Caco-2 (cell line): ENCODE results near the gene ZNF593OS. TPM values are rescaled to one million over a fixed set of nuclear protein-coding genes. Genes with fewer than 3 reads are reported as not detected.

Experiments
- BruUV-seq: library from RNA; stranded (reverse); fragments of 400-500 nt; replicated peaks from 2 replicates; lab custom pipeline; 2021; lab: Mats Ljungman, UMichigan
- CTCF ChIA-PET: fragments of 300-600 bp; sonication (Branson Sonifier 250); formaldehyde crosslinking; loops from one replicate; lab custom pipeline; 2022; ENCODE audit warnings: antibody characterized with exemption; lab: Charles Lee
- POLR2A ChIA-PET: fragments of 300-600 bp; sonication (Branson Sonifier 250); formaldehyde crosslinking; loops from one replicate; lab custom pipeline; 2022; ENCODE audit warnings: antibody characterized with exemption; lab: Charles Lee
- DNase-seq, 2 experiments: peaks; one replicate each; pipeline versions ENCODE4 v3.0.0 to v3.0.0-alpha.2; 2020 to 2022
- H3K27me3 ChIP-seq: replicated peaks from 2 replicates; pipeline ENCODE4 v1.6.0; 2011; ENCODE audit warnings: low read length; ENCODE audit not compliant: control insufficient read depth, insufficient read depth
- H3K36me3 ChIP-seq: 2 replicates; pipeline ENCODE4 v1.5.1; 2011; ENCODE audit warnings: low read length; ENCODE audit not compliant: control insufficient read depth, insufficient read depth
- H3K4me1 ChIP-seq: fragments of 250-450 bp; sonication (Bioruptor Pico); 2 replicates; pipeline ENCODE4 v1.5.1; 2020; ENCODE audit warnings: mild to moderate bottlenecking
- H3K4me3 ChIP-seq: 2 replicates; pipeline ENCODE4 v1.5.1; 2011; ENCODE audit warnings: low read depth, mild to moderate bottlenecking, control low read depth, low read length
- H3K9me3 ChIP-seq: fragments of 250-450 bp; sonication (Bioruptor Pico); 2 replicates; pipeline ENCODE4 v1.5.1; 2020; ENCODE audit warnings: mild to moderate bottlenecking, moderate library complexity
- H3K27ac Mint-ChIP-seq: one replicate; pipeline ENCODE4 v1.8.0; 2022; ENCODE audit warnings: mixed read lengths; ENCODE audit not compliant: unreplicated experiment
- H3K27me3 Mint-ChIP-seq: one replicate; pipeline ENCODE4 v1.8.0; 2022; ENCODE audit warnings: mixed read lengths; ENCODE audit not compliant: insufficient read depth, unreplicated experiment
- H3K36me3 Mint-ChIP-seq: one replicate; pipeline ENCODE4 v1.8.0; 2022; ENCODE audit warnings: mild to moderate bottlenecking, mixed read lengths; ENCODE audit not compliant: insufficient read depth, unreplicated experiment
- H3K4me1 Mint-ChIP-seq: one replicate; pipeline ENCODE4 v1.8.0; 2022; ENCODE audit warnings: low read depth, mixed read lengths; ENCODE audit not compliant: unreplicated experiment
- H3K4me3 Mint-ChIP-seq: one replicate; pipeline ENCODE4 v1.8.0; 2022; ENCODE audit warnings: mild to moderate bottlenecking, moderate library complexity, mixed read lengths; ENCODE audit not compliant: unreplicated experiment
- H3K9me3 Mint-ChIP-seq: one replicate; pipeline ENCODE4 v1.8.0; 2022; ENCODE audit warnings: mixed read lengths; ENCODE audit not compliant: unreplicated experiment
- CTCF ChIP-seq, 2 experiments: fragments of 200-600 bp in 1 of 2; IDR thresholded peaks; 1 replicate in 1 of 2; 2 replicates in 1 of 2; pipeline versions ENCODE4 v1.5.1 to v1.8.0; 2011 to 2022; ENCODE audit warnings: antibody characterized with exemption in 1 of 2, control low read depth in 1 of 2, inconsistent platforms in 1 of 2, low read depth in 1 of 2, low read length in 1 of 2, mild to moderate bottlenecking in 1 of 2, moderate library complexity in 1 of 2; ENCODE audit not compliant: insufficient read depth in 1 of 2, severe bottlenecking in 1 of 2, unreplicated experiment in 1 of 2
- intact Hi-C: fragments of 100-400 bp; cut with micrococcal nuclease; formaldehyde crosslinking; loops from one replicate; pipeline ENCODE4 v1.10.0; 2022; ENCODE audit not compliant: unreplicated experiment
- total RNA-seq: library from RNA; stranded (reverse); gene quantifications from 2 replicates; pipeline ENCODE4 v1.2.3, GENCODE V29; 2022

The ZNF593OS gene
- total RNA-seq, 1 experiment from 2014 or later, result 0.45 TPM

GRCh38 chr1:26177182-26177684, 5.6 kb upstream of the ZNF593OS start, which contains the start of gene CNKSR1:
TSS of gene CNKSR1 (plus strand) at chr1:26177491. CDS start at chr1:26177548, 57 bp downstream.
- intact Hi-C loops, result no loop called here
- H3K4me3 Mint-ChIP-seq, result peak within 1 kb of the TSS; percentile 85
- peak; percentile 16 to 53 for TF ChIP-seq CTCF (IDR thresholded peaks at IDR 0.05; ENCODE audit: insufficient read depth in 1 of 2, low read depth in 1 of 2, low read length in 1 of 2, severe bottlenecking in 1 of 2, unreplicated experiment in 1 of 2)
- H3K27me3 Mint-ChIP-seq, result no peaks in the 10 kb centered on the region
- H3K36me3 Mint-ChIP-seq, result no peaks in the 10 kb centered on the region
- H3K4me1 Mint-ChIP-seq, result peaks cover 7% of the 10 kb centered on the region
- ChIA-PET POLR2A (interaction anchor here (1.3 kb wide), 1 partner anchor 57 kb away, joined by 4 read pairs; the partner anchor contains the start of gene CEP85), CTCF (interaction anchor here (0.9 to 2.6 kb wide), 7 partner anchors 7 to 240 kb away, joined by 3 to 18 read pairs (median 4); partner anchors contain the start of genes CEP85 and ZNF593)
- no TSS peak for BruUV-seq
- peaks cover 1% of the 10 kb centered on the region; the same call in 1 of the 2 replicates for H3K36me3 ChIP-seq
- no peaks in the 10 kb centered on the region for H3K9me3 Mint-ChIP-seq
- H3K4me1 ChIP-seq, result no peaks in the 10 kb centered on the region
- DNase-seq, result peak; percentile 79 to 82
- peak within 1 kb of the TSS; percentile 49 for H3K4me3 ChIP-seq
- H3K27me3 ChIP-seq, result no peaks in the 10 kb centered on the region
- H3K9me3 ChIP-seq, result no peaks in the 10 kb centered on the region
- peak within 1 kb of the TSS; percentile 87 for H3K27ac Mint-ChIP-seq

- Histone ChIP-seq H3K4me3 (no peak overlapping the region), H3K9me3 (no peaks in the 10 kb centered on the region), H3K4me1 (no peaks in the 10 kb centered on the region), H3K27me3 (no peaks in the 10 kb centered on the region), H3K36me3 (no peaks in the 10 kb centered on the region)
- DNase-seq, result no peak
- Mint-ChIP-seq H3K4me3 (no peak overlapping the region), H3K27me3 (no peaks in the 10 kb centered on the region), H3K36me3 (peaks cover 4% of the 10 kb centered on the region), H3K4me1 (peaks cover 7% of the 10 kb centered on the region), H3K9me3 (no peaks in the 10 kb centered on the region), H3K27ac (no peak overlapping the region)
- POLR2A ChIA-PET, result no interaction called here
- BruUV-seq, result no TSS peak
- no peak for TF ChIP-seq CTCF (IDR thresholded peaks at IDR 0.05; ENCODE audit: insufficient read depth in 1 of 2, low read depth in 1 of 2, low read length in 1 of 2, severe bottlenecking in 1 of 2, unreplicated experiment in 1 of 2)
- intact Hi-C loops, result no loop called here
- CTCF ChIA-PET, result no interaction called here
Measured at GRCh38 chr1:26175346-26175745, 3.7 kb upstream of the ZNF593OS start.

- ChIA-PET CTCF (interaction anchor here (0.8 to 2.1 kb wide), 9 partner anchors 8 to 135 kb away, joined by 3 to 58 read pairs (median 6); partner anchors contain the start of genes CATSPER4, CEP85 and CNKSR1), POLR2A (interaction anchor here (0.6 to 1.8 kb wide), 4 partner anchors 26 to 539 kb away, joined by 4 to 15 read pairs (median 7); partner anchors contain the start of genes CEP85 and SH3BGRL3)
- no peak for DNase-seq
- Histone ChIP-seq H3K27me3 (no peaks in the 10 kb centered on the region), H3K4me3 (peak overlapping the region; percentile 81), H3K9me3 (no peaks in the 10 kb centered on the region), H3K36me3 (no peaks in the 10 kb centered on the region), H3K4me1 (no peaks in the 10 kb centered on the region)
- TF ChIP-seq CTCF (IDR thresholded peaks at IDR 0.05; ENCODE audit: insufficient read depth in 1 of 2, low read depth in 1 of 2, low read length in 1 of 2, severe bottlenecking in 1 of 2, unreplicated experiment in 1 of 2), result no peak
- Mint-ChIP-seq H3K27ac (peak overlapping the region; percentile 84), H3K36me3 (peaks cover 9% of the 10 kb centered on the region), H3K4me3 (peak overlapping the region; percentile 79), H3K4me1 (no peaks in the 10 kb centered on the region), H3K9me3 (no peaks in the 10 kb centered on the region), H3K27me3 (no peaks in the 10 kb centered on the region)
- no TSS peak for BruUV-seq
- intact Hi-C loops, result no loop called here
Measured at GRCh38 chr1:26170472-26170821, 1.2 kb downstream of the ZNF593OS start.
